Colon (tissue), 2 donors: ENCODE measurements around the gene NINJ1.

Experiments
- FAIRE-seq: peaks from 2 replicates; lab custom pipeline; 2012; peaks lifted over from hg19 to GRCh38; lab: Jason Lieb, UNC
- donor health status: control.
- donor health status: control.

The NINJ1 gene

DNA sequence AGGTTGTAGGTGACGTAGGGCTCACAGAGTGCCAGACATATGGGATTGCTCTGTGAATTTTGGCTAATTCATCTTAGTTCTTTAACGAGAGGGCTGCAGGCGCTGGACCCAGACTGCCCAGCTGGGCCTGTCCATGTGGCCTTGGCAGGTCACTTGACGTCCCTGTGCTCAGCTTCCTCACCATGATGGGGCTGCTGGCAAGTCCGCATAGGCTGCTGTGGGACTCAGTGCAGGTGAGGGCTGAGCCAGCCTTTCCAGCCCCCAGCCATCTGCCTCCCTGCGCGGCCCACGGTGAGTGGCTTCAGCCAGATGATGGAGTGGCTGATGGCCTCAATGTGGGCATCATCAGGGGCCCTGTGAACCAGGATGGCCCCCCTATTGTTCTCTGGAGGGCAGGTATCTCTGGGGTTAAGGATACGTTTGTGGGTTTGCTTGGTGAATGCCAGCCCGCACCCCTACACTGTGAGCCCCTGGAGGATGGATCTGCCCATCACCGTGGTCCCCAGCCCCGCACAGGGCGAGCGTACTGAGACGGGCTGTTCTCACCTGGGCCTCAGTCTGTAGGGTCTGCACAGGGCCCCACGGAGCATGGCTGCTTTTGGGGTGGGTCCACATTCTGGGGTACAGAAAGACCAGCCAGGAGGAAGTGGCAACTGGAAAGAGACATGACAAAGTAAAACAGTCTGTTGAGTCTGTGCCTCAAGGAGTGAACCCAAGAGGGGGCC is 34.3 kb downstream of the NINJ1 start:
- no peak for FAIRE-seq

DNA sequence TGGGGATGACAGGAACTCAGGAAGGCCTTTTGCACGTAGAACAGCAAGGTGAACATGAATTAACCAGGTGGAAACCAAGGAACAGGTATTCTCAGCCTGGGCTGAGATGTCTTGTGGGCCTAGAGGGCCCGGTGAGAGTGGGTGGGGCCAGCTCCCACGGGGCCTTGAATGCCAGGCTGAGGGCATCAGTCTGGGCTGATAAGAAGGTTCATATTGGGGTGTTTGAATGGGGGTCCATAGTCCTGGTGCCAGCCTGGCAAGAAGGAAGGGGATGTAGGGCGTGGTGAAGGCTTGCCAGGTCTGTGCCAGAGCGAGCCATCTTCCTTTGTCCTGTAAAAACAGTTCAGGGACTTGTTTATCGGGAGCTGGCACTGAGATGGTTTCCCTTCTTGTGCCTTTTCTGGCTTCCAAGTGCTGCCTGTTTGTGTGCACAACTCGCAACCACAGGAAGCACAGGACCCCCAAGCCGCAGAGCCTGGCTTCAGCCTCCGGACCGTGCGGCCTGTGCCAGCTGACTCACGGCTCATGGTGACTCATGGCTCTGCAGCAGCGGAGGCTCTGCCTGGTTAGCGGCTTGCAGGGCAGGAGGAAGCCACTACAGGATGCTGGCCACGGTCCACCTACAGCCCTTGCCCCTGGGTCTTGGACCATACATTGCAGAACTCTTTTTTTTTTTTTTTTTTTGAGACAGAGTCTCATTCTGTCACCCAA is 35.7 kb downstream of the NINJ1 start:
- no peak for FAIRE-seq

- no peak for FAIRE-seq
Observed at GRCh38 chr9:93097511-93098201, 36.4 kb downstream of the NINJ1 start.

- FAIRE-seq, result no peak
Observed at GRCh38 chr9:93096811-93097382, 37.2 kb downstream of the NINJ1 start.

GRCh38 chr9:93096131-93096802 is 37.8 kb downstream of the NINJ1 start, which contains the start of gene CARD19:
Gene CARD19, plus strand, starts transcription at chr9:93096217. Its CDS starts 129 bp downstream, at chr9:93096346.
- no peak for FAIRE-seq

DNA sequence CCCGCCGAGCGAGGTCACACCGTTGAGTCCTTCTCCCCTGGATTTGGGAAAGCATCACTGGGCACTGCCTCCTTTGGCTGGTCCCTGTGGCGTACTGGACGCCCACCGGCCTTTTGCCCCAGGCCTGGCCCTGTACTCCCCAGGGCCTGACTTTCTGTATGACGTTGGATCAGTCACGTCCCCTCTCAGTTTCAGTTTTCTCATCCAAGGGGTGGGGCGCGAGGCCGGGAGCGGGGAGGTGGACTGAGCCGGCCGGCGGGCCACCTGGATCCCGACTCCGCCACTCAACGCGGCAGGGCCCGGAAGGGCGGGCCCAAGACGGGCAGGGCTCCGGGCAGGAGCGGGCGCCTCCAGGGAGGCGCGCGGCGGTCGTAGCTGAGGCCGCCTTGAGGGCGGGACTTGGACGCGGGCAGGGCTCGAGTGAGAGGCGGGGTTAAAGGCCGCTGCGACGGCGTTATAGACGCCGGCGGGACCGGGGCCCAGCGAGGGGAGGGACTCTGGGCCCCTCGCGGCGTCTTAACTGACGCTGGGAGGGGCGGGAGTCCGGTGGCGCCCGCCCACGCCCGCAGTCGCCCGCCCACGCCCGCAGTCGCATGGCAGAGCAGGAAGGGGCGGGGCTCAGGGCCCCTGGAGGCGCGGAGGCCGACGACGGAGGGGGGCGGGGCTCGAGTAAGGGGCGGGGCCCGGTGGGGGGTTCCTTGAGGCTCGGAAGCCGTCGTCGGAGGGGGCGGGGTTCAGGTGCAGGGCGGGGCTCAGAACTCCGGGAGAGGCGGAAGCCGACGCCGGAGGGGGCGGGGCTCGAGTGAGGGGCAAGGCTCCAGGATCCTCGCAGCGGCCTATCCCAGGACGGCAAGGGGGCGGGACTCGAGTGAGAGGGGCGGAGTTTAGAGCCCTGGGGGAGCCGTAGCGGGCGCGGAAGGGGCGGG is 38.6 kb downstream of the NINJ1 start:
- FAIRE-seq, result no peak

DNA sequence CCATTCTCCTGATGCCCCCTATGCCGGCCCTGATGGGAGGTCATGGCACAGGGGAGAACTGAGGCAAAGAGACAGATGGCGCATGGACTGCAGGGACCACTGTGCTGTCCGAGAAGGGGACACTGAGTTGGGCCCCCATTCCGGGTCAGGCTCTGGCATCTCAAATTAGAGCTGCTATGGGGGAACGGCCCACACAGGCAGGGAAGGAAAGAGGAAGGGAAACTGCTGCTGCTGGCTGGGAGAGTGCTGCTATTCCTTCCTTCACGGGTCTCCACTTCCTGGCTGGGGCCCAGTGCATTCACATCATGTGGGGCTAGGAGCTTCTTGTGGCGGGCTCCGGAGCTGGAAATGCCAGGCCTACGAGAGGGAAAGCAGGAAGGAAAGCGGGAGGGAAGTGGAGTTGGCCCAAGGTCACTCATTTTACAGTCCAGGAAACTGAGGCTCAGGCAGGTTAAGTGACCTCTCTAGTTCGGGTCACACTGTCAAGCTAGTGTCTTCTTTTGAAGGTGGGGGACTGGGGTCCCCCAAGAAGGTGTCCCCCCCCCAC is 39.3 kb downstream of the NINJ1 start:
- no peak for FAIRE-seq

GRCh38 chr9:93093877-93094657 is 40.0 kb downstream of the NINJ1 start:
- no peak for FAIRE-seq

GRCh38 chr9:93093127-93093876 is 40.7 kb downstream of the NINJ1 start:
- FAIRE-seq, result no peak

- FAIRE-seq, result no peak
Observed at GRCh38 chr9:93092251-93092991, 41.6 kb downstream of the NINJ1 start.

DNA sequence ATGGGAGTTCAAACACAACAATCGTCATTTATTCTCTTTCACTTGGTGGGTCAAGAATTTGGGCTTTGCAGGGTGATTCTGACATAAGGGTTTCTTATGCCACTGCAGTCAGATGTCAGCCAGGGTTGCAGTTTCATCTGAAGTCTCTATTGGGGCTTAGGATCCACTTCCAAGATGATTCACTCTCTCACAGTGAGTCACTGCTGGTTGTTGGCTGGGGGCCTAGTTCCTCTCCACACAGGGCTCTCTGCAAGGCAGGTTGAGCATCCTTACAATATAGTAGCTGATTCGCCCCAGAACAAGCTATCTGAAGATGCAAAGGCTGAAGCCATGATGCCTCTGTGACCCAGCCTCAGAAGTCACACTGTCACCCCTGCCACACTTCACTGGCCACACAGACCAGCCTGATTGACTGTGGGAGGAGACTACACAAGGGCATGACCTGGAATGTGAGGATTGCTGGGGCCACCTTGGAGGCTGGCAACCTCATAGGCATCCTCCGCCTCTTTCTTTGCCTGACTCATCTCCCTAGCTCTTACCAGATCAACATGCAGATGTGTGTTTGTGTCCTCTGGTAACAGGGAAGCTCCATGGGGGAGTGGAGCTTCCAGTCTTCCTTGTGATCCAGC is 42.5 kb downstream of the NINJ1 start:
- no peak for FAIRE-seq

- no peak for FAIRE-seq
Observed at GRCh38 chr9:93091056-93091452, 43.0 kb downstream of the NINJ1 start.

DNA sequence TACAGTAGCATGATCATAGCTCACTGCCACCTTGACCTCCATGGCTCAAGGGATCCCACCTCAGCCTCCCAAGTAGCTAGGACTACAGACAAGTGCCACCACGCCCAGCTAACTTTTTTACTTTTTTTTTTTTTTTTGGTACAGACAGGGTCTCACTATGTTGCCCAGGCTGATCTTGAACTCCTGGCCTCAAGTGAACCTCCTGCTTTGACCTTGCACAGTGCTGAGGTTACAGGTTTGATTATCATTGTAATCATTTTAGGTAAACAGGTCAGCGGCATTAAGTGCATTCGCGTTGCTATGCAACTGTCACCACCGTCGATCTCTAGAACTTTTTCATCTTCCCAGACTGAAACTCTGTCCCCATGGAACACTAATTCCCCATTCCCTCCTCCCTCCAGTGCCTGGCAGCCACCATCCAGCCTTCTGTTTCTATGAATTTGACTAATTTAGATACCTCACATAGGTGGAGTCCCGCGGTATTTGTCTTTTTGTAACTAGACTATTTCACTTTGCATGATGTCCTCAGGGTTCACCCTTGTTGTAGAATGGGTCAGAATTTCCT is 43.9 kb downstream of the NINJ1 start:
- no peak for FAIRE-seq

DNA sequence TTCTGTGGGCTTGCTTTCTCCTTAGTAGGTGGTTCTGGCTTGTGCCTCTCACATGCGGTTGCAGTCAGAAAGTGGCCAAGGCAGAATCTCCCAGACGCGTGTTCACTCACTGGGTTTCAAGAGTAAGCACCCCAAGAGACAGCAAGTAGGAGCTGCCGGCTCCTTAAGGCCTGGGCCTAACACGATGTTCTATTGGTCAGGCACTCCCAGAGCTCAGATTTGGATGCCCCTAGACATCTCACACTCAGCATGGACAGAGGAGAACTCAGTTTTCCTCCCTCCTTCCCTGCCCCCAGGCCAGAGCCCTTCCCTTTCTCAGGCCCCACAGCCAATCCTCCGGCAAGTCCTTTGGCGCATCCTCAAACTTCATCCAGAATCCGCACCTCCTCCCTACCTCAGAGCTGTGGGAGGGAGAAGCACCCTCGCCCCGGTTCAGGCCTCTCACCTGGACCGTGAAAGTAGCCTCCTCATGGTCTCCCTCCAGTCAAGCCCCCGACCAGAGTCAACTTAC is 44.5 kb downstream of the NINJ1 start:
- no peak for FAIRE-seq

DNA sequence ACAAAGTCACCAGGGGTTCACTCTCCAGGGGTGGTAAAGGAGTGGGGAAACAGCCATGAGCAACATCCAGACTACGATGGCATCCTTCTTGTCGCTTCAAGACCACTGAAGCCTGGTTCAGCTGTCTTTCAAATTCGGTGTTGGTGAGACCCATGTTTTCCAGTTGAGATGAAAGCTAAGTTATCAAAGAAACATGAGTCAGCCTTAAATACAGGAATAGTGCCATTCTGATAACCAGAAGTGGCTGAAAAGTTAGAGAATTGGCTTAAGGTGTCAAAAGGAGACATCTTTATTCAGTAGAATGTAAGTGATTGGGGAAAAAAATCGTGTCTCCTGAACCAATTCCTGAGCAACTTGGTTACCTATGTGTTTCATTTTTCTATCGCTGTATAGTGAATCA is 45.0 kb downstream of the NINJ1 start:
- no peak for FAIRE-seq

GRCh38 chr9:93088656-93089015 is 45.4 kb downstream of the NINJ1 start:
- no peak for FAIRE-seq

- no peak for FAIRE-seq
Observed at GRCh38 chr9:93087971-93088655, 45.9 kb downstream of the NINJ1 start.
